Measurements from ENCODE around the gene LIPJ. TPM values are rescaled to one million over a fixed set of nuclear protein-coding genes. Genes with fewer than 3 reads are reported as not detected.

LIPJ gene, protein sequence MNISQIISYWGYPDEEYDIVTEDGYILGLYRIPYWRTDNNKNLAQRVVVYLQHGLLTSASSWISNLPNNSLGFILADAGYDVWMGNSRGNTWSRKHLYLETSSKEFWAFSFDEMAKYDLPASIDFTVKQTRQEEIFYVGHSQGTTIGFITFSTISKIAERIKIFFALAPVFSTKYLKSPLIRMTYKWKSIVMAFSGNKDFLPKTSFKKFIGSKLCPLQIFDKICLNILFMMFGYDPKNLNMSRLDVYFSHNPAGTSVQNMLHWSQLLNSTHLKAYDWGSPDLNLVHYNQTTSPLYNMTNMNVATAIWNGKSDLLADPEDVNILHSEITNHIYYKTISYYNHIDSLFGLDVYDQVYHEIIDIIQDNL
- polyA plus RNA-seq, result 0.15 and 0.16 TPM in 2 replicates
- polyA minus RNA-seq, result 0.12 and 0.24 TPM in 2 replicates

DNA sequence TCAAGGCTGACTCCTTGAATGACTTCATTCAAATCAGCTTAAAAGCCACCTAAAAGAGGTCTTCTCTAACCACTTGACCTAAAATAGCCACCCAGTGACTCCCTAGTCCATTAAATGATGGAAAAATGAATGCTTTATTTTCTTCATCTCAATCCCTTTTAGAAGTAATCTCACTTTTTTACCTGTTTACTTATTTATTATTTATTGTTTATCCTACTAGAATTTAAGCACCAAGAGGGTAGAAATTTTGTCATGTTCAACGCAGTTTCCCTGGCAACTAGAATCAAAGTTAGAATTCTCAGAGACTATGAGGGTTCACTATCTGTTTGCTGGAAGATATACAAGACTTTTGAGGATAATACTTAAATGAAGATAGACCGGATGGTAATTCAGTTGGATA is at the start of gene LIPJ:
Gene LIPJ, plus strand, starts transcription at position 301 of the 400 bp plus-strand sequence. CDS start 3,926 bp downstream, outside the sequence.
- Histone ChIP-seq H3K9me3 (ENCODE audit: low read length) (no peaks in the 10 kb centered on the region), H3K4me2 (ENCODE audit: low read length) (no peak within 1 kb of the TSS), H4K20me1 (ENCODE audit: insufficient read depth) (no peaks in the 10 kb centered on the region), H3K4me3 (ENCODE audit: low read length) (no peak within 1 kb of the TSS), H3K27ac (ENCODE audit: low read length) (no peak within 1 kb of the TSS), H2AFZ (ENCODE audit: low read depth, low read length) (no peak within 1 kb of the TSS), H3K9ac (ENCODE audit: low read length) (no peak within 1 kb of the TSS), H3K9me2 (ENCODE audit: insufficient read depth, low read length) (no peaks in the 10 kb centered on the region), H3K79me2 (replicated peaks; ENCODE audit: insufficient read depth, low read length) (no peaks in the 10 kb centered on the region), H3K36me3 (ENCODE audit: insufficient read depth, low read length) (no peaks in the 10 kb centered on the region), H3K27me3 (ENCODE audit: insufficient read depth, low read depth, low read length) (no peaks in the 10 kb centered on the region), H3F3A (ENCODE audit: insufficient read depth, low read length, poor library complexity, severe bottlenecking) (no peaks in the 10 kb centered on the region)
- TF ChIP-seq EP300 (conservative IDR thresholded peaks at IDR 0.05; ENCODE audit: poor library complexity, severe bottlenecking) (no peak), POLR2AphosphoS5 (IDR thresholded peaks at IDR 0.05) (no peak)

DNA sequence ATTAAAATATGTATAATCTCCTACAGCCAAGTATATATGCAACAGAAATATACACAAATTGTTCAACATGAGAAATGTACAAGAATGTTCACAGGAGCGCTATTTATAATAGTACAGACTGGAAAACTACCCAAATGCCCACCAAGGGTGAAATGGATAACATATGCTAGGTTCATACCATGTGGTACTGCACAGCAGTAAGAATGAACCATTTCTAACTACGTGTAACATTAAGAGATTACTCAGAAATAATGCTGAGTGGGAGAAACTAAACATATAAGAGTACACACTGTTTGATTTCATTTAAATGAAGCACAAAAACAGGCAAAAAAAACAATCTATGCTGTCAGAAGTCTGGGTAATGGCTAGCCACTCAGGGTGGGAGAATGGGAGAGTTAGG is 49.2 kb upstream of the LIPJ start:
- Histone ChIP-seq H3K36me3 (ENCODE audit: insufficient read depth, low read length) (no peaks in the 10 kb centered on the region), H3F3A (ENCODE audit: insufficient read depth, low read length, poor library complexity, severe bottlenecking) (no peaks in the 10 kb centered on the region), H3K9ac (ENCODE audit: low read length) (no peak overlapping the region), H3K9me3 (ENCODE audit: low read length) (no peaks in the 10 kb centered on the region), H3K4me2 (ENCODE audit: low read length) (no peak overlapping the region), H3K79me2 (replicated peaks; ENCODE audit: insufficient read depth, low read length) (no peaks in the 10 kb centered on the region), H2AFZ (ENCODE audit: low read depth, low read length) (no peak overlapping the region), H3K9me2 (ENCODE audit: insufficient read depth, low read length) (no peaks in the 10 kb centered on the region), H3K27me3 (ENCODE audit: insufficient read depth, low read depth, low read length) (no peaks in the 10 kb centered on the region), H4K20me1 (ENCODE audit: insufficient read depth) (no peaks in the 10 kb centered on the region), H3K27ac (ENCODE audit: low read length) (no peak overlapping the region), H3K4me3 (ENCODE audit: low read length) (no peak overlapping the region)
- TF ChIP-seq EZH2 (IDR thresholded peaks at IDR 0.05; ENCODE audit: borderline replicate concordance, insufficient read depth, low read length, poor library complexity, severe bottlenecking), result no peak
- no peak for TF ChIP-seq RAD21 (conservative IDR thresholded peaks at IDR 0.05)
- no peak for TF ChIP-seq POLR2AphosphoS5 (IDR thresholded peaks at IDR 0.05)
- TF ChIP-seq, protein P1, sequence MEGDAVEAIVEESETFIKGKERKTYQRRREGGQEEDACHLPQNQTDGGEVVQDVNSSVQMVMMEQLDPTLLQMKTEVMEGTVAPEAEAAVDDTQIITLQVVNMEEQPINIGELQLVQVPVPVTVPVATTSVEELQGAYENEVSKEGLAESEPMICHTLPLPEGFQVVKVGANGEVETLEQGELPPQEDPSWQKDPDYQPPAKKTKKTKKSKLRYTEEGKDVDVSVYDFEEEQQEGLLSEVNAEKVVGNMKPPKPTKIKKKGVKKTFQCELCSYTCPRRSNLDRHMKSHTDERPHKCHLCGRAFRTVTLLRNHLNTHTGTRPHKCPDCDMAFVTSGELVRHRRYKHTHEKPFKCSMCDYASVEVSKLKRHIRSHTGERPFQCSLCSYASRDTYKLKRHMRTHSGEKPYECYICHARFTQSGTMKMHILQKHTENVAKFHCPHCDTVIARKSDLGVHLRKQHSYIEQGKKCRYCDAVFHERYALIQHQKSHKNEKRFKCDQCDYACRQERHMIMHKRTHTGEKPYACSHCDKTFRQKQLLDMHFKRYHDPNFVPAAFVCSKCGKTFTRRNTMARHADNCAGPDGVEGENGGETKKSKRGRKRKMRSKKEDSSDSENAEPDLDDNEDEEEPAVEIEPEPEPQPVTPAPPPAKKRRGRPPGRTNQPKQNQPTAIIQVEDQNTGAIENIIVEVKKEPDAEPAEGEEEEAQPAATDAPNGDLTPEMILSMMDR (IDR thresholded peaks at IDR 0.05; ENCODE audit: poor library complexity, severe bottlenecking), result no peak
- TF ChIP-seq TAF1 (IDR thresholded peaks at IDR 0.05; ENCODE audit: low read depth), result no peak
- TF ChIP-seq SMC3 (conservative IDR thresholded peaks at IDR 0.05; ENCODE audit: poor library complexity), result no peak
- TF ChIP-seq, protein P2, sequence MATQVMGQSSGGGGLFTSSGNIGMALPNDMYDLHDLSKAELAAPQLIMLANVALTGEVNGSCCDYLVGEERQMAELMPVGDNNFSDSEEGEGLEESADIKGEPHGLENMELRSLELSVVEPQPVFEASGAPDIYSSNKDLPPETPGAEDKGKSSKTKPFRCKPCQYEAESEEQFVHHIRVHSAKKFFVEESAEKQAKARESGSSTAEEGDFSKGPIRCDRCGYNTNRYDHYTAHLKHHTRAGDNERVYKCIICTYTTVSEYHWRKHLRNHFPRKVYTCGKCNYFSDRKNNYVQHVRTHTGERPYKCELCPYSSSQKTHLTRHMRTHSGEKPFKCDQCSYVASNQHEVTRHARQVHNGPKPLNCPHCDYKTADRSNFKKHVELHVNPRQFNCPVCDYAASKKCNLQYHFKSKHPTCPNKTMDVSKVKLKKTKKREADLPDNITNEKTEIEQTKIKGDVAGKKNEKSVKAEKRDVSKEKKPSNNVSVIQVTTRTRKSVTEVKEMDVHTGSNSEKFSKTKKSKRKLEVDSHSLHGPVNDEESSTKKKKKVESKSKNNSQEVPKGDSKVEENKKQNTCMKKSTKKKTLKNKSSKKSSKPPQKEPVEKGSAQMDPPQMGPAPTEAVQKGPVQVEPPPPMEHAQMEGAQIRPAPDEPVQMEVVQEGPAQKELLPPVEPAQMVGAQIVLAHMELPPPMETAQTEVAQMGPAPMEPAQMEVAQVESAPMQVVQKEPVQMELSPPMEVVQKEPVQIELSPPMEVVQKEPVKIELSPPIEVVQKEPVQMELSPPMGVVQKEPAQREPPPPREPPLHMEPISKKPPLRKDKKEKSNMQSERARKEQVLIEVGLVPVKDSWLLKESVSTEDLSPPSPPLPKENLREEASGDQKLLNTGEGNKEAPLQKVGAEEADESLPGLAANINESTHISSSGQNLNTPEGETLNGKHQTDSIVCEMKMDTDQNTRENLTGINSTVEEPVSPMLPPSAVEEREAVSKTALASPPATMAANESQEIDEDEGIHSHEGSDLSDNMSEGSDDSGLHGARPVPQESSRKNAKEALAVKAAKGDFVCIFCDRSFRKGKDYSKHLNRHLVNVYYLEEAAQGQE (IDR thresholded peaks at IDR 0.05; ENCODE audit: borderline replicate concordance), result no peak
- TF ChIP-seq EP300 (conservative IDR thresholded peaks at IDR 0.05; ENCODE audit: poor library complexity, severe bottlenecking), result no peak
- TF ChIP-seq MXI1 (conservative IDR thresholded peaks at IDR 0.05; ENCODE audit: poor library complexity, severe bottlenecking), result no peak

All from neural cell (in vitro differentiated cells).